Activated CD4-positive, alpha-beta T cell treated with anti-CD3 and anti-CD28 coated beads, Interleukin-2, amount 10 ng/mL, durations not matched to agents 24 days and 14 days (primary cell): ENCODE data around the gene KCTD11. TPM values are rescaled to one million over a fixed set of nuclear protein-coding genes. Genes with fewer than 3 reads are reported as not detected.
A peak's percentile ranks its signal among the peaks of the same experiment; 100 is the strongest.

Experiments used
- DNase-seq: peaks from one replicate; pipeline ENCODE4 v3.0.0; 2022
- H3K27ac Mint-ChIP-seq: one replicate; pipeline ENCODE4 v1.8.0; 2022; ENCODE audit warnings: mild to moderate bottlenecking, mixed read lengths
- H3K27me3 Mint-ChIP-seq: one replicate; pipeline ENCODE4 v1.8.0; 2022; ENCODE audit warnings: mixed read lengths
- H3K36me3 Mint-ChIP-seq: one replicate; pipeline ENCODE4 v1.8.0; 2022; ENCODE audit warnings: low read depth, mild to moderate bottlenecking, mixed read lengths
- H3K4me1 Mint-ChIP-seq: one replicate; pipeline ENCODE4 v1.8.0; 2021; ENCODE audit warnings: mixed read lengths
- H3K4me3 Mint-ChIP-seq: one replicate; pipeline ENCODE4 v1.8.0; 2022; ENCODE audit warnings: mild to moderate bottlenecking, moderate library complexity, mixed read lengths
- H3K9me3 Mint-ChIP-seq: one replicate; pipeline ENCODE4 v1.8.0; 2021; ENCODE audit warnings: mixed read lengths
- intact Hi-C: fragments of 100-400 bp; cut with micrococcal nuclease; formaldehyde crosslinking; loops from one replicate; pipeline ENCODE4 v1.15.1; 2023
- total RNA-seq: library from RNA; stranded (reverse); gene quantifications from 2 replicates; pipeline ENCODE4 v1.2.3, GENCODE V29; 2022

KCTD11 gene
- total RNA-seq, 1 donor from 2014 or later = 7.6 TPM

- peak overlapping the region; percentile 69 for H3K27ac Mint-ChIP-seq
- H3K9me3 Mint-ChIP-seq = peaks cover 9% of the 10 kb centered on the region
- peak; percentile 94 for DNase-seq
- H3K36me3 Mint-ChIP-seq = peaks cover 3% of the 10 kb centered on the region
- peak overlapping the region; percentile 77 for H3K4me3 Mint-ChIP-seq
- peaks cover 4% of the 10 kb centered on the region for H3K4me1 Mint-ChIP-seq
- H3K27me3 Mint-ChIP-seq = peaks cover 31% of the 10 kb centered on the region
- intact Hi-C loops = loop anchor here (1.0 kb wide), 1 partner anchor 20 kb away; the partner anchor contains the start of gene TMEM256
Measured at GRCh38 chr17:7383742-7384488, 32.0 kb downstream of the KCTD11 start.

DNA sequence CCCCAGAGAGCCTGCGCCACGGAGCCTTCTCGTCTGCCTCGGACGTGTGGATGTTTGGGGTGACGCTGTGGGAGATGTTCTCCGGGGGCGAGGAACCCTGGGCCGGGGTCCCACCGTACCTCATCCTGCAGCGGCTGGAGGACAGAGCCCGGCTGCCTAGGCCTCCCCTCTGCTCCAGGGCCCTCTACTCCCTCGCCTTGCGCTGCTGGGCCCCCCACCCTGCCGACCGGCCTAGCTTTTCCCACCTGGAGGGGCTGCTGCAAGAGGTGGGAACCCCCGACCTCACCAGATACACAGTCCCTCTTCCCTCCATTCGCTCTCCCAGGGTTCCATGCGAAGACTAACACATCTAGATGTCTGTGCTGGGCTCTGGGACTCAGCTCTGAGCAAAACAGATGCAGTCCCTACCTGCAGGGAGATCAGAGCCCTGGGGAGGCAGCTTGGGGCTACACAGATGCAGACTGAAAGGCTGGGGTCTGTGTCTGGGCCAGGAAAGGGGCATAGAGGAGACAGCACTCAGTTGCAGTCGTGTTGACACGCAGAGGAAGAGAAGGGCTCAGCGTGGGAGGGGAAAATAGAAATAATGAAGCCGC lies 32.6 kb downstream of the KCTD11 start:
- Mint-ChIP-seq H3K4me1 (peaks cover 4% of the 10 kb centered on the region), H3K4me3 (peak overlapping the region; percentile 77), H3K36me3 (peaks cover 10% of the 10 kb centered on the region), H3K27me3 (peaks cover 24% of the 10 kb centered on the region), H3K27ac (peak overlapping the region; percentile 69), H3K9me3 (peaks cover 2% of the 10 kb centered on the region)
- intact Hi-C loops = loop anchor here (1.0 kb wide), 1 partner anchor 20 kb away; the partner anchor contains the start of gene TMEM256
- no peak for DNase-seq

- no peaks in the 10 kb centered on the region for H3K9me3 Mint-ChIP-seq
- H3K27ac Mint-ChIP-seq = no peak overlapping the region
- H3K4me1 Mint-ChIP-seq = peaks cover 23% of the 10 kb centered on the region
- no peak overlapping the region for H3K4me3 Mint-ChIP-seq
- H3K27me3 Mint-ChIP-seq = no peaks in the 10 kb centered on the region
- H3K36me3 Mint-ChIP-seq = peaks cover 23% of the 10 kb centered on the region
- intact Hi-C loops = no loop called here
- DNase-seq = no peak
Measured at GRCh38 chr17:7388856-7389255, 36.9 kb downstream of the KCTD11 start.

DNA sequence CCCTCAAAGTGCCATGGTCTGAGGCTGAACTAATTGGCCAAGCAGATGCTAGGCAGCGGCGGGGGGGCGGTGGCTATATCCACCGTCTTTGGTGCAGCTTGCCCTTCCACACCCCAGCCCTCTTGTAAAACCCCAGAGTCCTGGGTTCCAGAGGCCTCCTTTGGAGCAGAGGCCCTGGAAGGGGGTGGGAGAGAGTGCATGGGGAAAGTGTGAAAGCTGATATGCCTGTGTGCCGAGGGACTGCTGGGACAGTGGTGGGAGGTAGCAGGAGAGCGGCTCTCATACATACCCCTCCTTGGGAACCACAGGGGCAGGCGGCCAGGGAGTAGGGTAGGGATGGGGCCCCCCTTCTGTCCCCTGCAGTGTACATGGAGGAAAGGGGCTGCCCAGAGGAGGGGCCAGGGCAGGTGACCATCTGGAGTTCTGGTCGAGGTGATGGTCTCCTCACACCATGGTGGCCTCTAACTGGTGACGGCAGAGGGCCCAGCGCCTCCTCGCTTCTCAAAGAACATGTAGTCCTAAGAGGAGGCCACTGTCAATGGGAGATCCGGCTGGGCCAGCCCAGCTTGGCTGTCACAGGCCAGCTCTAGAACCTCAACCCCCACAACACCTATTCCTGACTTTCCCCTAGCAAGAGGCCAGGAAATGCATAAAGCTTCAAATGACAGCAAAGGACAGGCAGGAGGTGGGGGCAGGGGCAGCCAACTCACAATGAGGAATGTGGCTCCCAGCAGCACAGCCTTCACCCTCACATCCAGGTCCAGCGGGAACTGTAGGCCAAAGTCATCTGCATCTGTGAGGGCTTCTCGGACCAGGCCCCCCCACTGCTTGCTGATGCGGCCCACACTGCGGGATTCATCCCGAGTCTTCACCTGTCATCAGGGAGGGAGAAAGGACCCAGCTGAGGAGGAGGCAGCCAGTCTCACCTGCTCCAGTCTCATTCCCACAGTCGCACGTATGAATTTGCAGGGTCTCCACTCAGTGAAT lies 38.3 kb downstream of the KCTD11 start:
- DNase-seq = no peak
- Mint-ChIP-seq H3K36me3 (peaks cover 25% of the 10 kb centered on the region), H3K27me3 (no peaks in the 10 kb centered on the region), H3K4me1 (peaks cover 24% of the 10 kb centered on the region), H3K27ac (no peak overlapping the region), H3K9me3 (no peaks in the 10 kb centered on the region), H3K4me3 (no peak overlapping the region)
- intact Hi-C loops = no loop called here

DNA sequence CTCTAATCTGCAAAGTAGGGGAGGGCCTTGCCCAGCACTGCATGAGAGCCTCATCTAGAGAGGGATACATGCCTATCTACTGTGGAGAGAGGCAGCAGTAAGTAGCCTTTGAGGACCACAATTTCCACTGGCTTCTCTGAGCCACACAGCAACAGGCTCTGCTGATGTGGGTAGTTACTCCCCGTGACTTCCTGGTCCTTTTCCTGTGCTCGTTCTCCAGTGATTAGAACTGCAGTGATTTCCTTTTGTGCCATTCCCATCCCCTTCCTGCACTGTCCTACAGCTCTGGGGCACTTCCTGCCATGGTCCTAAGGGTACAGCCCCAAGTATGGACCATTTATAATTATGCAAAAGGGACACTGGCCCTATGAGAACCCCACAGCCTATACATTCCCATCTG lies 39.3 kb downstream of the KCTD11 start:
- no peak overlapping the region for H3K27ac Mint-ChIP-seq
- no peaks in the 10 kb centered on the region for H3K27me3 Mint-ChIP-seq
- peaks cover 25% of the 10 kb centered on the region for H3K36me3 Mint-ChIP-seq
- intact Hi-C loops = no loop called here
- H3K4me3 Mint-ChIP-seq = no peak overlapping the region
- H3K4me1 Mint-ChIP-seq = peaks cover 28% of the 10 kb centered on the region
- DNase-seq = no peak
- no peaks in the 10 kb centered on the region for H3K9me3 Mint-ChIP-seq

DNA sequence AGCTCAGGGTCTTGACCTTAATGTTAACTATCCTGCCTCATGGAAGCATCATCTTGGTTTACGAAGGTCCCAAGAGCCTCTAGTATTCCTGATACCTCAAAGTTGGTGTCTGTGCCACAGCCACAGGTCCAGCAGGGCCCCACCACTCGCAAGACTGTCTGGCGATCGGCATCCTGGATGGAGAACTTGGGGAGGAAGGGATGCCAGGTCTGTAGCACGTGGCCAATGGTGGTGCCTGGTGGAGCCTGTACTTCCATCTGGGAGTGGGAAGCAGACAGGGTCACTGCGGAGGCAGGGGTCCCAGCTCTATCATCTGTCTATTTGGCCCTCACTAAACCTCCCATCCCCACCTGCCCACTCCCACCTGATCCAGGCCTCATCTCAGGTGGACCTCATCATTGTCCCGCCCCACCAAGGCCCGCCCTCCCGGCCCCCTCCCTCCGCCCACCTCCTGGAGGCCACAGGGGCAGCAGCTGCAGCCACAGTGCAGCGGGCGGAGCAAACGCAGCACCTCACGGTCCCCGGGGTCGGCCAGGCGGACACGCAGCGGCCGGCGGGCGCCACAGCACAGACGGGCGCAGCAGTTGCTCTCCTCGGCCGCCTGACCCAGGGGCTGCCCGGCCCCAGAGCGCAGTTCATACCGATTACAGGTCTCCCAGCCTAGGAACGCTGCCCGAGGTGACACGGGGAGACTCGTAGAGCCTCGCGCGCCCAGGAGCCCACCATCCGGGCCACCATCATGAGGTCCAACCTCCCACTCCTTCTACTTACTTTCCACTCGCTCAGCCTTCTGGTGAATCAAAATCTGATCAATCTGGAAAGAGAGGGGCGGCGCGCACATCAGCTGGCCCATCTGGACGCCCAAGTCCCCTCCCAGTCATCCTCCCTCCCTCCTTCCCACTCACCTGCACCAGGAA lies 41.0 kb downstream of the KCTD11 start:
- H3K4me1 Mint-ChIP-seq = peaks cover 28% of the 10 kb centered on the region
- peaks cover 25% of the 10 kb centered on the region for H3K36me3 Mint-ChIP-seq
- intact Hi-C loops = no loop called here
- H3K27me3 Mint-ChIP-seq = no peaks in the 10 kb centered on the region
- no peaks in the 10 kb centered on the region for H3K9me3 Mint-ChIP-seq
- H3K27ac Mint-ChIP-seq = peak overlapping the region; percentile 51
- peak overlapping the region; percentile 96 for H3K4me3 Mint-ChIP-seq
- no peak for DNase-seq

DNA sequence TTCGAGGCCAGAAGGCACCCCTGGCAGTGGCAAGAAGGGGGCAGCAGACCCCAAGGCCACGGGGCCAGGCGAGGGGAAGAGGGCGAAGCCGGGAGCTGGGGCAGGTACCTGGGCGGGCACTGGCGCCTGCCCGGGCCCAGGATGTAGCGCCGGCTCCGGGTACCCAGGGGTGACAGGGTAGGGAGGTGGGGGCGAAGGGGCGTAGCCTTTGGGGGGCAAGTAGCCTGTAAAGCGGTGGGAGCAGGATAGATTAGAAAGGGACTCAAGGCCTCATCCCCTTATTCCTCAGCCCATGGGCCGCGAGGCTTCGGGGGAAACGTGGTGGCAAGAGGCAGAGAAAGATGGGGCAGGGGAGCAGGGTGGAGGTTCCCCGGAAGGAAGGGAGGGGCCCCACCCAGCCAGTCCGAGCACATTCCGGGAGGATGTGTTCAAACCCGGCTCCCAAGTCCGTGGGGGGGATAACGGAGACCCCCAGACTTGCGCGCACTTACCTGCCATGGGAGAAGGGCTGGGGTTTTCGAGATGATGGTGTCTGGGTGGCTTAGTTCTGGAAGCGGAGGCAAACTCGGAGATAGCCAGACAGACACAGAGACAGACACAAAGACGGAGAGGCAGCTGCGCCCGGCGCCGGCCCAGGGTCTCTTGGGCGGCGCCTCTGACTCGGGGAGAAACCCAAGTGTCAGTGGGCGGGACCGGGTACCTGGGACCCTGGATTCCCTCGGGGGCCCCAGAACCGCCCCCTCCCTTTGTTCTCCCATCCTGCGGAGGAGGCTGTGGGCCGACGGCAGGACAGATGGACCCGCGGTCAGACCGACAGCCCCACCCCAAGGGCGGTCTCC lies 41.9 kb downstream of the KCTD11 start:
- Mint-ChIP-seq H3K36me3 (peaks cover 23% of the 10 kb centered on the region), H3K27me3 (no peaks in the 10 kb centered on the region), H3K4me1 (peaks cover 28% of the 10 kb centered on the region), H3K27ac (peak overlapping the region; percentile 90), H3K4me3 (peak overlapping the region; percentile 96), H3K9me3 (no peaks in the 10 kb centered on the region)
- intact Hi-C loops = loop anchor here (1.0 to 2.0 kb wide), 4 partner anchors 10 to 91 kb away; partner anchors contain the start of genes POLR2A, TMEM102 and TMEM256
- peak; percentile 84 for DNase-seq

DNA sequence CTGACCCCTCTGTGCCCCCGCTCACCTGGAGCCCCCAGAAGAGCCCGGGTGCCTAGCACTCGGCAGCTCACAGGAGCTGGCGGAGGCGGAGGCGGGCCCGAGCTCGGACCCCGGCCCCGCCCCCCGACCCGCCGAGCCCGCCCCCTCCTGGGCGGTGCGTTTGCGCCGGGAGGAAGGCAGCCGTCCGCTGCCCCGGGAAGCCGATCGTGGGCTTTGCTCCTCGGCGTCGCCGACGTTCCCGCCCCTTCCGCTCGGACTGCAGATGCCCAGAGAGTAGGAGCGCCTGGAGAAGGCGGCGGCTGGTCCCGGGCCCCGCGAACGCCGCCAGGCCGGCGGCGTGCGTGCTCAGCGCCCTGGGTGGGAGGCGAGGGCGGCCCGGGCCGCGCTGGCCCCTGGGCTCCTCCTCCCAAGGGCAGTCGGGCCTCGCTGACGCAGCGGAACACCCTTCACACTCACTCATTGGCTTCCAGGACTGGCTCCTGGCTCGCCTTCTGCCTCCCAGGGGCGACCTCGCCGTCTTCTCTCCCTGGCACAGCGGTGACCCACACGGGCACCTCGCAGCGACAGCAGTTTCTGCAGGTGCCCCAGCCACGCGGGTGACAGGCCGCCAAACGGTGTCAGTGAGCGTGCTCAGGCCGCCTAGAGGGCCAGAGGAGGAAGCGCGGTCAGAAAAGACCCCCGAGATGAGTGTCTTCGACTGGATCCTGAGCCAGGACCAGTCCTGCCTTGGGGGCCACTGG lies 42.7 kb downstream of the KCTD11 start, which contains the start of gene PLSCR3:
Gene PLSCR3 (minus strand): TSS at position 74 of the 740 bp plus-strand sequence. CDS start 415 bp downstream, outside the sequence.
- intact Hi-C loops = loop anchor here (1.0 to 2.0 kb wide), 4 partner anchors 10 to 90 kb away; partner anchors contain the start of genes POLR2A, TMEM102 and TMEM256
- H3K27ac Mint-ChIP-seq = peak within 1 kb of the TSS; percentile 95
- peak; percentile 97 for DNase-seq
- no peaks in the 10 kb centered on the region for H3K9me3 Mint-ChIP-seq
- peak within 1 kb of the TSS; percentile 96 for H3K4me3 Mint-ChIP-seq
- H3K27me3 Mint-ChIP-seq = no peaks in the 10 kb centered on the region
- H3K36me3 Mint-ChIP-seq = peaks cover 15% of the 10 kb centered on the region
- peaks cover 28% of the 10 kb centered on the region for H3K4me1 Mint-ChIP-seq

DNA sequence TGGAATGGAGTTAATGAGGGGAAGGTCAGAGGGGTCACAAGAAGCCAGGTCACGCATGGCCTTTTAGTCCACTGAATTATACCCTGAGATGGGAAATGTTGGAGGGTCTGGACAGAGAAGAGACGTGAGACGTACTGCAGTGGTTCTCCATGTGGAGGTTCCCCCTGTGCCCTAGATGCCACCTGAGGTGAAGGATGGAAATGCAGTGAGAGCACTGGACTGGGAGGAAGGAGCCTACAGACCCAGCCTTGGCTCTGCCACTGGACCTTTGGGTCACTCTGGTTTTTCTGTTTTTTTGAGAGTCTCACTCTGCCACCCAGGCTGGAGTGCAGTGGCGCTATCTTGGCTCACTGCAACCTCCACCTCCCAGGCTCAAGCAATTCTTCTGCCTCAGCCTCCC lies 44.2 kb downstream of the KCTD11 start:
- intact Hi-C loops = no loop called here
- Mint-ChIP-seq H3K9me3 (no peaks in the 10 kb centered on the region), H3K36me3 (peaks cover 7% of the 10 kb centered on the region), H3K4me1 (peaks cover 24% of the 10 kb centered on the region), H3K4me3 (peak overlapping the region; percentile 31), H3K27ac (no peak overlapping the region), H3K27me3 (no peaks in the 10 kb centered on the region)
- DNase-seq = no peak

GRCh38 chr17:7398612-7399011 lies 46.6 kb downstream of the KCTD11 start:
- intact Hi-C loops = no loop called here
- no peaks in the 10 kb centered on the region for H3K27me3 Mint-ChIP-seq
- no peak overlapping the region for H3K27ac Mint-ChIP-seq
- peaks cover 19% of the 10 kb centered on the region for H3K4me1 Mint-ChIP-seq
- no peaks in the 10 kb centered on the region for H3K9me3 Mint-ChIP-seq
- H3K4me3 Mint-ChIP-seq = no peak overlapping the region
- no peak for DNase-seq
- H3K36me3 Mint-ChIP-seq = peaks cover 4% of the 10 kb centered on the region

DNA sequence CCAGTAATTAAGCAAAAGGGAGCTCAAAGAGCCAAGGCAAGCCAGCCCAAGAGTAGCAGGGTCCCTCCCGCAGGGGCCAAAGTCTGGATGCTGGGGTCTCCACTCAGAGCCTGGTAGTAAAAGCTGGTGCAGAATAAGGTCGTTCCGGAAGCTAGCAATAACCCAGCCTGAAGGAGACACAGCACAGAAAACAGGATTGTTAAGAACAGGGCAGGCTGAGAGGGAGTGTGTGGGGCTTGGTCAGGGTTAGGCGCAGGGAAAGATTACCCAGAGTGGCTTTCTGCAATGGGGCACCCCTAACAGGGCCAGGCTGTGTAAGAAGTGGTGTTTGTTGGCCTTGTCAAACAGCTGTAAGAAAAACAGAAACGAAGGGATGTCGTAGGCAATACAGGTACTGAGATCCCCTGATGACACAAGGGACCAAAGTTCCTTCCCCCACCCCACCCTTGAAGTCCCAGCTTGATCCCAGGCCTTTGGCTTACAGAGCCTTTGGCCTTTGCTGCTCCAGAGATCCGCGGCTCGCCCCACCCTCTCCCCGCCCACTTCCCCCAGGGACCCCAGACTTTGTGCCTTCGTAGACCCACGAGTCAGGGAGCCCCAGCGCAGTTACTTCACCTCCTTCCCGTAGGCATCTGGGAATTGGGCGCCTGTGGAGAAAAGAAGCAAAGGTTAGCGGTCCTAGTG lies 51.2 kb downstream of the KCTD11 start:
- H3K27me3 Mint-ChIP-seq = peaks cover 20% of the 10 kb centered on the region
- peak; percentile 69 for DNase-seq
- H3K36me3 Mint-ChIP-seq = no peaks in the 10 kb centered on the region
- no peaks in the 10 kb centered on the region for H3K9me3 Mint-ChIP-seq
- H3K4me3 Mint-ChIP-seq = peak overlapping the region; percentile 96
- intact Hi-C loops = no loop called here
- peaks cover 21% of the 10 kb centered on the region for H3K4me1 Mint-ChIP-seq
- H3K27ac Mint-ChIP-seq = peak overlapping the region; percentile 52
